GM18520 (cell line): ENCODE results near the gene TNFRSF14.

ENCODE experiments used
- ATAC-seq: cut with Tn5 transposase; IDR thresholded peaks from one replicate; pipeline ENCODE4 v1.9.1; 2021; ENCODE audit not compliant: unreplicated experiment

The TNFRSF14 gene

GRCh38 chr1:2611621-2612437 lies 55.7 kb downstream of the TNFRSF14 start:
- no peak for ATAC-seq

GRCh38 chr1:2612591-2613365 lies 56.6 kb downstream of the TNFRSF14 start:
- ATAC-seq: no peak
